OCI-LY1 (cell line): Measurements from ENCODE around the gene ACAA2.

ENCODE experiments used
- H2AFZ ChIP-seq: fragments of 200-600 bp; sonication (generic), shearing (Covaris generic); 2 replicates; pipeline ENCODE4 v1.6.0; 2014; ENCODE audit warnings: antibody characterized with exemption, mild to moderate bottlenecking, low read length
- H3F3A ChIP-seq: fragments of 200-600 bp; sonication (generic), shearing (Covaris generic); 2 replicates; pipeline ENCODE4 v1.6.0; 2014; ENCODE audit warnings: mild to moderate bottlenecking, antibody characterized with exemption, low read length, moderate library complexity; ENCODE audit not compliant: insufficient read depth
- H3K27ac ChIP-seq: fragments of 200-600 bp; sonication (generic); 2 replicates; pipeline ENCODE4 v1.5.1; 2014; ENCODE audit warnings: low read length, mixed run types, mild to moderate bottlenecking, low read depth; ENCODE audit not compliant: poor library complexity, severe bottlenecking
- H3K27me3 ChIP-seq: fragments of 200-600 bp; sonication (generic); 2 replicates; pipeline ENCODE4 v1.6.0; 2014; ENCODE audit warnings: antibody characterized with exemption, mild to moderate bottlenecking, low read length, moderate library complexity; ENCODE audit not compliant: insufficient read depth
- H3K36me3 ChIP-seq: fragments of 200-600 bp; sonication (generic); 2 replicates; pipeline ENCODE4 v1.6.1; 2014; ENCODE audit warnings: mild to moderate bottlenecking, antibody characterized with exemption, low read length, moderate library complexity, mixed read lengths; ENCODE audit not compliant: insufficient read depth
- H3K4me1 ChIP-seq: fragments of 200-600 bp; sonication (generic); 2 replicates; pipeline ENCODE4 v1.5.1; 2014; ENCODE audit warnings: mild to moderate bottlenecking, low read length, moderate library complexity; ENCODE audit not compliant: insufficient read depth, severe bottlenecking
- H3K4me2 ChIP-seq: fragments of 200-600 bp; sonication (generic), shearing (Covaris generic); 2 replicates; pipeline ENCODE4 v1.6.1; 2014; ENCODE audit warnings: low read length
- H3K4me3 ChIP-seq: fragments of 200-600 bp; sonication (generic); 2 replicates; pipeline ENCODE4 v1.5.1; 2014; ENCODE audit warnings: low read length, low read depth, mild to moderate bottlenecking, mixed read lengths; ENCODE audit not compliant: poor library complexity, severe bottlenecking
- H3K79me2 ChIP-seq: fragments of 200-600 bp; shearing (Covaris generic); 2 replicates; pipeline ENCODE4 v1.6.1; 2016; ENCODE audit warnings: mixed run types, low read length, mixed read lengths; ENCODE audit not compliant: insufficient read depth
- H3K9ac ChIP-seq: fragments of 200-600 bp; sonication (generic), shearing (Covaris generic); 2 replicates; pipeline ENCODE4 v1.6.1; 2014; ENCODE audit warnings: mild to moderate bottlenecking, low read length, mixed read lengths
- H3K9me2 ChIP-seq: fragments of 200-600 bp; sonication (generic), shearing (Covaris generic); 2 replicates; pipeline ENCODE4 v1.6.1; 2014; ENCODE audit warnings: low read depth, mild to moderate bottlenecking, low read length, mixed read lengths
- H3K9me3 ChIP-seq: fragments of 200-600 bp; shearing (Covaris generic); 2 replicates; pipeline ENCODE4 v1.6.1; 2014; ENCODE audit warnings: low read length, mixed read lengths
- H4K20me1 ChIP-seq: fragments of 200-600 bp; sonication (generic), shearing (Covaris generic); 2 replicates; pipeline ENCODE4 v1.6.0; 2016; ENCODE audit warnings: mild to moderate bottlenecking, low read length; ENCODE audit not compliant: insufficient read depth
- CTCF ChIP-seq: fragments of 200-600 bp; sonication (generic), shearing (Covaris generic); IDR thresholded peaks from 2 replicates; pipeline ENCODE4 v1.5.1; 2017; ENCODE audit warnings: mild to moderate bottlenecking, antibody characterized with exemption, low read length, moderate library complexity, mixed read lengths
- EZH2 ChIP-seq: fragments of 200-600 bp; sonication (generic), shearing (Covaris generic); IDR thresholded peaks from 2 replicates; pipeline ENCODE4 v1.8.0; 2017; ENCODE audit warnings: borderline replicate concordance, mixed run types, mild to moderate bottlenecking, antibody characterized with exemption, low read length, moderate library complexity, mixed read lengths

ACAA2 gene

GRCh38 chr18:49815927-49816326 lies 2.6 kb upstream of the ACAA2 start:
- 0 out of 2 replicates have a peak, but pooled peaks cover 3% of the 10 kb centered on the region for H3K27me3 ChIP-seq
- no peak for TF ChIP-seq CTCF
- no peak for TF ChIP-seq EZH2
- H3K4me2 ChIP-seq: no peak overlapping the region
- no peaks in the 10 kb centered on the region for H3F3A ChIP-seq
- no peaks in the 10 kb centered on the region for H3K36me3 ChIP-seq
- no peak overlapping the region for H3K27ac ChIP-seq
- no peak overlapping the region for H3K4me3 ChIP-seq
- no peaks in the 10 kb centered on the region for H3K9me2 ChIP-seq
- no peak overlapping the region for H3K9ac ChIP-seq
- no peak overlapping the region for H2AFZ ChIP-seq
- no peaks in the 10 kb centered on the region for H3K9me3 ChIP-seq
- H3K4me1 ChIP-seq: peaks cover 22% of the 10 kb centered on the region
- no peaks in the 10 kb centered on the region for H4K20me1 ChIP-seq
- peaks cover 21% of the 10 kb centered on the region for H3K79me2 ChIP-seq

- peak overlapping the region; percentile 85 for H3K4me2 ChIP-seq
- H3F3A ChIP-seq: no peaks in the 10 kb centered on the region
- H3K79me2 ChIP-seq: peaks cover 37% of the 10 kb centered on the region
Observed at GRCh38 chr18:49814147-49814499, 790 bp upstream of the ACAA2 start.

GRCh38 chr18:49813069-49813318 lies 339 bp downstream of the ACAA2 start:
- Histone ChIP-seq H3K9ac (peak overlapping the region; percentile 96), H4K20me1 (no peaks in the 10 kb centered on the region), H2AFZ (peak overlapping the region; percentile 57)

More at GRCh38 chr18:49814147-49814499, 790 bp upstream of the ACAA2 start:
- peak overlapping the region; percentile 96 for H3K9ac ChIP-seq
- no peaks in the 10 kb centered on the region for H3K9me2 ChIP-seq
- H3K4me3 ChIP-seq: peak overlapping the region; percentile 96
- no peak overlapping the region for H3K27ac ChIP-seq
- peak overlapping the region; percentile 19; the same call in 1 of the 2 replicates for H2AFZ ChIP-seq
- TF ChIP-seq EZH2: no peak
- TF ChIP-seq CTCF: no peak
- no peaks in the 10 kb centered on the region for H4K20me1 ChIP-seq
- no peaks in the 10 kb centered on the region for H3K9me3 ChIP-seq
- H3K4me1 ChIP-seq: peaks cover 22% of the 10 kb centered on the region
- H3K27me3 ChIP-seq: no peaks in the 10 kb centered on the region
- peaks cover 6% of the 10 kb centered on the region; the same call in 1 of the 2 replicates for H3K36me3 ChIP-seq

More at GRCh38 chr18:49813069-49813318, 339 bp downstream of the ACAA2 start:
- peak overlapping the region; percentile 96 for H3K4me3 ChIP-seq
- TF ChIP-seq CTCF: no peak
- TF ChIP-seq EZH2: no peak
- no peaks in the 10 kb centered on the region for H3K9me2 ChIP-seq
- peak overlapping the region; percentile 75 for H3K27ac ChIP-seq
- H3F3A ChIP-seq: no peaks in the 10 kb centered on the region
- peaks cover 40% of the 10 kb centered on the region for H3K79me2 ChIP-seq
- peak overlapping the region; percentile 85 for H3K4me2 ChIP-seq
- peaks cover 22% of the 10 kb centered on the region for H3K4me1 ChIP-seq
- H3K36me3 ChIP-seq: peaks cover 9% of the 10 kb centered on the region
- no peaks in the 10 kb centered on the region for H3K27me3 ChIP-seq
- peaks cover 3% of the 10 kb centered on the region; the same call in 1 of the 2 replicates for H3K9me3 ChIP-seq
